GM19099 (cell line): ENCODE data around the gene LETMD1.

ENCODE experiments used
- POLR2A ChIP-seq: IDR thresholded peaks from 3 replicates; pipeline ENCODE4 v1.6.1; 2011; ENCODE audit warnings: low read depth; ENCODE audit not compliant: insufficient read length; ENCODE audit errors: extremely low read depth

Gene LETMD1

DNA sequence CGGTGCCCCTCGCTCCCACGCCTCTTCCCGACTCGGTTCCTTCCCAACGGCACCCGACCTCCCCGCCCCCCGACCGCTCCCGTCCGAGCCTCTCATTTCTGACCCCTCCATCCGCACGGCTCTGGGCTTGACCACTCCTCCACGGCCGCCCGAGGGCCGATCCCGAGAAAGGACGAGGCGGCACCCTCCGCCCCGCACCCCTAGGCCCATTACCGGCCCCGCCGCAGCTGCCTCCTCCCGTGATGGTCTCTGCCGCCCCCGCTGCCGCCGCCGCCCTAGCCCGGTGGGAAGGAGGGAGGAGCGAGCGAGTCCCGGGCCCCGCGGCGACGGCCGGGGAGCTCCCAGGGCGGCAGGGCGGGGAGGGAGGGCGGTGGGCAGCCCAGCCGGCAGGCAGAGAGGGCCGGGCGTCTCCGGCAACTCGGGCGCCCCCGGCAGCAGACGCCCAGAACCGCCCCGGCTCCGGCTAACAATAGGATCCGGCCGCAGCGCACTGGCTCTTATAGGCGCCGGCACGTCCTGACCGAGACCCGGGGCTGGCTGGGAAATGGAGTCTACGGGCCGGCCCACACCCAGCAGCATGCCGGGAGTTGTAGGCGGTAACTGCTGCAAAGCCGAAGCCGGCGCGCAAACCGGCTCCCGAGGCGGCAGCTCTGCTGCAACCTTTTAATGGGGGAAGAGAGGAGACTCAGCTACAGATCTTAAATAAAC, 35.2 kb downstream of the LETMD1 start, which contains the start of gene CSRNP2:
Gene CSRNP2 (minus strand): TSS at position 471 of the 708 bp plus-strand sequence. CDS start 7,035 bp downstream, outside the sequence.
- peak; percentile 100 for TF ChIP-seq POLR2A

DNA sequence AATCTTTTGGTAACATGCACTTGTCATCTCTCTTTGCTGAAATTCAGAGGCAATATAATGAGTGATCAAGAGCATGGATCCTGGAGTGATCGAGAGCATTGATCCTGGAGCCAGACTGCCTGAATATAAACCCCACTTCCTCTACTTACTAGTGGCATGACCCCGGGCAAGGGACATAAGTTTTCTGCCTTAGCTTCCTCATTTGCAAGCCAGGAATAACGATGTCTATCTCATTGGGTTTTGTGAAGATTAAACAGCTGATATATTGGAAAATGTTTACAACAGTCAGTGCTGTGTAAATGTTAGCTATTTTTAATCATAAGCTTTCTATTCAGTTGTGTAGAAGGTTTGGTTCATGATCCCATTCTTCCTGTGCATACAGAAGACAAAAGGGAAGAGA, 37.6 kb downstream of the LETMD1 start:
- no peak for TF ChIP-seq POLR2A

DNA sequence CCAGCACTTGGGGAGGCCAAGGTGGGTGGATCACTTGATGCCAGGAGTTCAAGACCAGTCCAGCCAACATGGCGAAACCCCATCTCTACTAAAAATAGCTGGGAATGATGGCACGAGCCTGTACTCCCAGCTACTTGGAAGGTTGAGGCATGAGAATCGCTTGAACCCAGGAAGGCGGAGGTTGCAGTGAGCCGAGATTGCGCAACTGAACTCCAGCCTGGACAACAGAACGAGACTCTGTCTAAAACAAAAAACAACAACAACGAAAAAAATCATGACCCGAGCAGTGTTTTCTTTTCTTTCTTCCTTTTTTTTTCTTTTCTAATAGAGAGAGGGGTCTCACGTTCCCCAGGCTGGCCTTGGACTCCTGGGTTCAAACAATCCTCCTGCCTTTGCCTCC, 38.8 kb downstream of the LETMD1 start:
- TF ChIP-seq POLR2A, result no peak

- TF ChIP-seq POLR2A, result no peak
Observed at GRCh38 chr12:51087818-51088217, 39.7 kb downstream of the LETMD1 start.

DNA sequence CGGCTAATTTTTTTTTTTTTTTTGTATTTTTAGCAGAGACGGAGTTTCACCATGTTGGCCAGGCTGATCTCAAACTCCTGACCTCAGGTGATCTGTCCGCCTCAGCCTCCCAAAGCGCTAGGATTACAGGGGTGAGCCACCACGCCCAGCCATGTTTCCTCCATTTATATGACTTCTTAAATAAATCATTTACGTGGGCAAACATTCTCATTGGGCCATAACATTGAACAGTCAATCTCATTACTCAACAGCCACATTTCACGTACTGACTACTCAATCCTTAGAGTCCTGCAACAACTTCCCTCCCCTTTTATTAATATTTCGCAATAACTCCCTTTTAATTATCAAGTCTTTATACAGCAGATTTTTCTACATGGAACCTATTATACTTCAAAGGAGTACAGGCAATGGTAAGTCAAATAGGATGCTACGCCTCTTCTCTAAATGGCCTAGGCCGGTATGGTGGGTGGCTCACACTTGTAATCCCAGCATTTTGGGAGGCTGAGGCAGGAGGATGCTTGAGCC, 42.6 kb downstream of the LETMD1 start:
- TF ChIP-seq POLR2A, result no peak

GRCh38 chr12:51098611-51099010, 50.5 kb downstream of the LETMD1 start:
- TF ChIP-seq POLR2A, result no peak

GRCh38 chr12:51103977-51104376, 55.9 kb downstream of the LETMD1 start:
- no peak for TF ChIP-seq POLR2A

DNA sequence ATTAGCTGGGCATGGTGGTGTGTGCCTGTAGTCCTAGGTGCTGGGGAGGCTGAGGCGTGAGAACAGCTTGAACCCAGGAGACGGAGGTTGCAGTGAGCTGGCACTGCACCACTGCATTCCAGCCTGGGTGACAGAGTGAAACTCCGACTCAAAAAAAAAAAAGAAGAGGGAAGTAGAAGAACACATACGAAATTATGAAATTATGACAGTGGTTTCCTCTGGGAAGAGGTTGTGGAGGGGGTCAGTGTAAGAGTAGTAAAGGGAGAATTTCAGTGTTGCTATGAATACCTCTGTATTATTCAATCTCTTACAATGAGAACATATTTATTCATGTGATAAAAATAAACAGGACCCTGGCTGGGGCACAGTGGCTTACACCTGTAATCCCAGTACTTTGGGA, 60.0 kb downstream of the LETMD1 start:
- TF ChIP-seq POLR2A, result no peak
